Adrenal gland (tissue), 5 donors: ENCODE measurements around the gene TIGD4.

Experiments
- POLR2A ChIP-seq, 2 donors: fragments of 450-650 bp; IDR thresholded peaks; one replicate each; pipeline ENCODE4 v1.6.1; 2017; ENCODE audit warnings: antibody characterized with exemption in 2 of 2, mild to moderate bottlenecking in 2 of 2, moderate library complexity in 1 of 2
- TF ChIP-seq, protein P1 (sequence below), 6 experiments: fragments of 450-650 bp in 4 of 6; fragments of 200-600 bp in 2 of 6; sonication (generic) in 1 of 6; IDR thresholded peaks; 1 replicate in 5 of 6; 2 replicates in 1 of 6; pipeline versions ENCODE4 v1.5.1 to v1.8.0; 2016 to 2021; ENCODE audit warnings: antibody characterized with exemption in 6 of 6, mild to moderate bottlenecking in 2 of 6, moderate library complexity in 1 of 6
- donor health status: DM: no; HTN: no; CAD: no.

DNA sequence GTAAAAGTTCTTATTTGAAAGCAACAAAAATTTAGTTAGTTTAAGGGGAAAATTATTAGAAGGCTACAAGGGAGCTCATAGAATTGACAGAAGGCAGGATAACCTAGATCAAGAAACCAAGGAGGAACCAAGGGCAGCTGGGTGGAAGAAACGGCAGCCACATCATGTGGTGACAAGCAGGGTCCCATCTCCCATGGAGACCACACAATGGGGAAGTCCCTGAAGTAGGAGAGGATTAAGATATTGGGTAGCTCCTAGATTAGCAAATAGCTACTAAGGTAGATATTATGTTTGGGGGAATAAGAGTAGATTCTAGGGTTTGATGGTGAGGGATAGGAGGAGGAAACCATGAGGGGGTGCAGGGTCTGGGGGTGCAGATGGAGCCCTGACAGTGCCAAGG is 51.7 kb downstream of the TIGD4 start:
- TF ChIP-seq, protein P1, sequence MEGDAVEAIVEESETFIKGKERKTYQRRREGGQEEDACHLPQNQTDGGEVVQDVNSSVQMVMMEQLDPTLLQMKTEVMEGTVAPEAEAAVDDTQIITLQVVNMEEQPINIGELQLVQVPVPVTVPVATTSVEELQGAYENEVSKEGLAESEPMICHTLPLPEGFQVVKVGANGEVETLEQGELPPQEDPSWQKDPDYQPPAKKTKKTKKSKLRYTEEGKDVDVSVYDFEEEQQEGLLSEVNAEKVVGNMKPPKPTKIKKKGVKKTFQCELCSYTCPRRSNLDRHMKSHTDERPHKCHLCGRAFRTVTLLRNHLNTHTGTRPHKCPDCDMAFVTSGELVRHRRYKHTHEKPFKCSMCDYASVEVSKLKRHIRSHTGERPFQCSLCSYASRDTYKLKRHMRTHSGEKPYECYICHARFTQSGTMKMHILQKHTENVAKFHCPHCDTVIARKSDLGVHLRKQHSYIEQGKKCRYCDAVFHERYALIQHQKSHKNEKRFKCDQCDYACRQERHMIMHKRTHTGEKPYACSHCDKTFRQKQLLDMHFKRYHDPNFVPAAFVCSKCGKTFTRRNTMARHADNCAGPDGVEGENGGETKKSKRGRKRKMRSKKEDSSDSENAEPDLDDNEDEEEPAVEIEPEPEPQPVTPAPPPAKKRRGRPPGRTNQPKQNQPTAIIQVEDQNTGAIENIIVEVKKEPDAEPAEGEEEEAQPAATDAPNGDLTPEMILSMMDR (IDR thresholded peaks at IDR 0.05) = no peak
- TF ChIP-seq POLR2A (IDR thresholded peaks at IDR 0.05) = no peak
